Thymus (tissue), 11 donors: ENCODE measurements around the gene CNTN4. TPM values are rescaled to one million over a fixed set of nuclear protein-coding genes. Genes with fewer than 3 reads are reported as not detected.
A peak's percentile ranks its signal among the peaks of the same experiment; 100 is the strongest.

Experiments used
- DNase-seq, 9 donors: peaks; one replicate each; pipeline ENCODE4 v3.0.0-alpha.2; 2013; ENCODE audit warnings: low spot score in 9 of 9, low read depth in 6 of 9, missing footprints in 1 of 9
- H3K27ac ChIP-seq, 2 donors: one replicate each; pipeline ENCODE4 v1.5.1; 2013; ENCODE audit warnings: control low read depth in 1 of 2, low read depth in 1 of 2, low read length in 1 of 2, mild to moderate bottlenecking in 1 of 2, moderate library complexity in 1 of 2
- H3K27me3 ChIP-seq, 2 donors: one replicate each; pipeline ENCODE4 v1.5.1; 2013; ENCODE audit warnings: low read length in 1 of 2; ENCODE audit not compliant: control insufficient read depth in 2 of 2, insufficient read depth in 1 of 2
- H3K36me3 ChIP-seq, 2 donors: one replicate each; pipeline ENCODE4 v1.5.1; 2013; ENCODE audit warnings: low read length in 1 of 2, mild to moderate bottlenecking in 1 of 2, moderate library complexity in 1 of 2; ENCODE audit not compliant: control insufficient read depth in 2 of 2, insufficient read depth in 2 of 2
- H3K4me1 ChIP-seq, 2 donors: one replicate each; pipeline ENCODE4 v1.5.1; 2013; ENCODE audit warnings: low read length in 2 of 2; ENCODE audit not compliant: control insufficient read depth in 2 of 2, insufficient read depth in 2 of 2
- H3K4me3 ChIP-seq, 2 donors: one replicate each; pipeline ENCODE4 v1.5.1; 2013; ENCODE audit warnings: low read length in 2 of 2, control low read depth in 1 of 2, mild to moderate bottlenecking in 1 of 2
- H3K9me3 ChIP-seq, 2 donors: one replicate each; pipeline ENCODE4 v1.5.1; 2013; ENCODE audit warnings: low read length in 1 of 2, mild to moderate bottlenecking in 1 of 2; ENCODE audit not compliant: control insufficient read depth in 2 of 2, insufficient read depth in 1 of 2
- WGBS: extraction: QIAGEN DNeasy Blood & Tissue Kit; methylation state at CpG from one replicate; pipeline ENCODE4 v1.1.7; 2013; 5-methylcytosine and 5-hydroxymethylcytosine counted together
- polyA plus RNA-seq: library from polyadenylated mRNA; stranded (reverse); fragments of 200-250 nt; gene quantifications from one replicate; pipeline ENCODE4 v1.2.3, GENCODE V29; 2013
- total RNA-seq: library from RNA; stranded (reverse); fragments of 120-200 nt; gene quantifications from one replicate; pipeline ENCODE4 v1.2.4, GENCODE V29; 2013
- donor health status: healthy.

CNTN4 gene
- total and polyA plus RNA-seq, 2 donors: 9.4 to 9.9 TPM

- H3K9me3 ChIP-seq: no peaks in the 10 kb centered on the region
- H3K27ac ChIP-seq: no peak overlapping the region
- H3K4me1 ChIP-seq: no peaks in the 10 kb centered on the region
- WGBS: 94% methylated on average over 9 of the region's 9 CpGs
- H3K4me3 ChIP-seq: no peak overlapping the region
- H3K27me3 ChIP-seq: no peaks in the 10 kb centered on the region
- no peak for DNase-seq
- H3K36me3 ChIP-seq: no peaks in the 10 kb centered on the region
These were observed 982.9 kb downstream of the CNTN4 start for GRCh38 chr3:3081381-3082233.

- H3K9me3 ChIP-seq: no peaks in the 10 kb centered on the region
- H3K4me3 ChIP-seq: no peak overlapping the region
- DNase-seq: no peak
- no peaks in the 10 kb centered on the region for H3K36me3 ChIP-seq
- no peak overlapping the region for H3K27ac ChIP-seq
- H3K27me3 ChIP-seq: no peaks in the 10 kb centered on the region
- no peaks in the 10 kb centered on the region for H3K4me1 ChIP-seq
- WGBS: 80% methylated on average over 2 of the region's 2 CpGs
These were observed 983.7 kb downstream of the CNTN4 start for GRCh38 chr3:3082234-3082924.

GRCh38 chr3:3084890-3085289, 986.2 kb downstream of the CNTN4 start:
- 93% methylated on average over 3 of the region's 3 CpGs for WGBS
- Histone ChIP-seq H3K27me3 (no peaks in the 10 kb centered on the region), H3K27ac (no peak overlapping the region), H3K9me3 (no peaks in the 10 kb centered on the region), H3K4me1 (no peaks in the 10 kb centered on the region), H3K36me3 (no peaks in the 10 kb centered on the region), H3K4me3 (no peak overlapping the region)
- DNase-seq: no peak

- H3K4me3 ChIP-seq: no peak overlapping the region
- WGBS: 88% methylated on average over 6 of the region's 6 CpGs
These were observed 987.1 kb downstream of the CNTN4 start for GRCh38 chr3:3085782-3086181.

GRCh38 chr3:3086239-3086638, 987.6 kb downstream of the CNTN4 start:
- H3K27me3 ChIP-seq: no peaks in the 10 kb centered on the region
- no peak overlapping the region for H3K27ac ChIP-seq
- H3K9me3 ChIP-seq: no peaks in the 10 kb centered on the region
- WGBS: 67% methylated on average over 6 of the region's 6 CpGs
- H3K4me1 ChIP-seq: no peaks in the 10 kb centered on the region
- no peak overlapping the region for H3K4me3 ChIP-seq
- no peak for DNase-seq
- no peaks in the 10 kb centered on the region for H3K36me3 ChIP-seq

More at GRCh38 chr3:3085782-3086181, 987.1 kb downstream of the CNTN4 start:
- DNase-seq: no peak
- no peaks in the 10 kb centered on the region for H3K36me3 ChIP-seq
- no peaks in the 10 kb centered on the region for H3K4me1 ChIP-seq
- H3K27ac ChIP-seq: no peak overlapping the region
- no peaks in the 10 kb centered on the region for H3K9me3 ChIP-seq
- no peaks in the 10 kb centered on the region for H3K27me3 ChIP-seq

- Histone ChIP-seq H3K9me3 (no peaks in the 10 kb centered on the region), H3K4me1 (no peaks in the 10 kb centered on the region), H3K27me3 (no peaks in the 10 kb centered on the region), H3K36me3 (no peaks in the 10 kb centered on the region), H3K4me3 (no peak overlapping the region), H3K27ac (no peak overlapping the region)
- DNase-seq: no peak
These were observed 988.6 kb downstream of the CNTN4 start for GRCh38 chr3:3087279-3087678.

GRCh38 chr3:3087716-3088465, 989.2 kb downstream of the CNTN4 start:
- no peak for DNase-seq
- H3K9me3 ChIP-seq: no peaks in the 10 kb centered on the region
- no peaks in the 10 kb centered on the region for H3K27me3 ChIP-seq
- H3K4me1 ChIP-seq: no peaks in the 10 kb centered on the region
- no peak overlapping the region for H3K27ac ChIP-seq
- no peaks in the 10 kb centered on the region for H3K36me3 ChIP-seq
- no peak overlapping the region for H3K4me3 ChIP-seq
- WGBS: 86% methylated on average over 7 of the region's 7 CpGs

- WGBS: 94% methylated on average over 4 of the region's 4 CpGs
- no peak overlapping the region for H3K27ac ChIP-seq
These were observed 990.4 kb downstream of the CNTN4 start for GRCh38 chr3:3089017-3089416.

GRCh38 chr3:3097958-3098357, 999.3 kb downstream of the CNTN4 start:
- Histone ChIP-seq H3K9me3 (no peaks in the 10 kb centered on the region), H3K36me3 (no peaks in the 10 kb centered on the region), H3K4me1 (no peaks in the 10 kb centered on the region), H3K27ac (no peak overlapping the region), H3K27me3 (no peaks in the 10 kb centered on the region), H3K4me3 (no peak overlapping the region)
- 91% methylated on average over 4 of the region's 4 CpGs for WGBS
- DNase-seq: no peak

More at GRCh38 chr3:3089017-3089416, 990.4 kb downstream of the CNTN4 start:
- peak in 1 of 9 donors; percentile 5 for DNase-seq
- Histone ChIP-seq H3K4me3 (no peak overlapping the region), H3K9me3 (no peaks in the 10 kb centered on the region), H3K4me1 (no peaks in the 10 kb centered on the region), H3K36me3 (no peaks in the 10 kb centered on the region), H3K27me3 (no peaks in the 10 kb centered on the region)
